HCT116 (cell line): ENCODE measurements around the gene ADGRG6. TPM values are rescaled to one million over a fixed set of nuclear protein-coding genes. Genes with fewer than 3 reads are reported as not detected.

ENCODE experiments used
- ATAC-seq: fragments of 200-7000 bp; cut with Tn5 transposase; 2 replicates; pipeline ENCODE4 v1.9.1; 2020; ENCODE audit warnings: mild to moderate bottlenecking, moderate library complexity
- BruUV-seq: library from RNA; stranded (reverse); fragments of 400-500 nt; replicated peaks from 2 replicates; lab custom pipeline; 2021; lab: Mats Ljungman, UMichigan
- CTCF ChIA-PET: fragments of 300-600 bp; sonication (Branson Sonifier 250); formaldehyde crosslinking; loops from one replicate; lab custom pipeline; 2021; ENCODE audit warnings: antibody characterized with exemption; lab: Charles Lee
- POLR2A ChIA-PET: fragments of 300-600, 350-600 bp; sonication (Branson Sonifier 250); formaldehyde crosslinking; loops from one replicate; lab custom pipeline; 2021; ENCODE audit warnings: antibody characterized with exemption; lab: Charles Lee
- RAD21 ChIA-PET, 2 experiments: fragments of 300-600 bp; sonication (Branson Sonifier 250); formaldehyde crosslinking; loops; one replicate each; lab custom pipeline; 2023; ENCODE audit warnings: low total read pairs in 2 of 2; ENCODE audit not compliant: uncharacterized antibody in 2 of 2, unreplicated experiment in 2 of 2, low non-redundant PET in 1 of 2; lab: Charles Lee
- DNase-seq: peaks from one replicate; pipeline ENCODE4 v3.0.0-alpha.2; 2010; ENCODE audit warnings: low read depth, low spot score
- H2AFZ ChIP-seq: fragments of 200-600 bp; shearing (Covaris generic), sonication (generic); 2 replicates; pipeline ENCODE4 v1.6.1; 2017; ENCODE audit warnings: low read depth, mixed run types, mixed read lengths, antibody characterized with exemption, low read length; ENCODE audit not compliant: poor library complexity, severe bottlenecking
- H3K27ac ChIP-seq: 2 replicates; pipeline ENCODE4 v1.5.1; 2012; ENCODE audit warnings: low read depth, low read length
- H3K27me3 ChIP-seq: fragments of 200-600 bp; sonication (generic); 2 replicates; pipeline ENCODE4 v1.6.1; 2016; ENCODE audit warnings: mixed run types, low read length, mixed read lengths; ENCODE audit not compliant: insufficient read depth
- H3K36me3 ChIP-seq, 2 experiments: fragments of 200-500 bp in 1 of 2; fragments of 200-600 bp in 1 of 2; sonication (Bioruptor generic) in 1 of 2; sonication (generic) in 1 of 2; 2 replicates each; pipeline versions ENCODE4 v1.5.1 to v1.6.1; 2014 to 2016; ENCODE audit warnings: low read length in 2 of 2, inconsistent platforms in 1 of 2, mixed read lengths in 1 of 2, mixed run types in 1 of 2; ENCODE audit not compliant: insufficient read depth in 2 of 2, control insufficient read depth in 1 of 2
- H3K4me1 ChIP-seq, 2 experiments: fragments of 200-600 bp in 1 of 2; sonication (generic) in 1 of 2; 2 replicates each; pipeline versions ENCODE4 v1.5.1 to v1.6.1; 2012 to 2017; ENCODE audit warnings: low read length in 2 of 2, inconsistent platforms in 1 of 2, mild to moderate bottlenecking in 1 of 2, mixed read lengths in 1 of 2, mixed run types in 1 of 2, moderate library complexity in 1 of 2; ENCODE audit not compliant: insufficient read depth in 2 of 2, control insufficient read depth in 1 of 2
- H3K4me2 ChIP-seq: fragments of 200-600 bp; sonication (generic); 2 replicates; pipeline ENCODE4 v1.6.1; 2017; ENCODE audit warnings: mixed run types, low read length, mixed read lengths
- H3K4me3 ChIP-seq, 2 experiments: fragments of 200-600 bp in 1 of 2; sonication (generic) in 1 of 2; replicated peaks in 1 of 2; 2 replicates each; pipeline ENCODE4 v1.5.1; 2011 to 2016; ENCODE audit warnings: low read length in 2 of 2, control low read depth in 1 of 2, low read depth in 1 of 2, mild to moderate bottlenecking in 1 of 2, mixed read lengths in 1 of 2, mixed run types in 1 of 2
- H3K79me2 ChIP-seq: fragments of 200-600 bp; sonication (generic); 2 replicates; pipeline ENCODE4 v1.6.1; 2017; ENCODE audit warnings: mild to moderate bottlenecking, mixed run types, low read length, moderate library complexity, mixed read lengths; ENCODE audit not compliant: insufficient read depth
- H3K9ac ChIP-seq: fragments of 200-600 bp; sonication (generic); 2 replicates; pipeline ENCODE4 v1.6.1; 2016; ENCODE audit warnings: low read length, mixed read lengths
- H3K9me2 ChIP-seq: fragments of 200-600 bp; sonication (generic), shearing (Covaris generic); 2 replicates; pipeline ENCODE4 v1.6.1; 2017; ENCODE audit warnings: mixed run types, mild to moderate bottlenecking, moderate library complexity; ENCODE audit not compliant: insufficient read depth
- H3K9me3 ChIP-seq, 2 experiments: fragments of 200-500 bp in 1 of 2; fragments of 200-600 bp in 1 of 2; sonication (Bioruptor generic) in 1 of 2; sonication (generic) in 1 of 2; 2 replicates each; pipeline ENCODE4 v1.6.1; 2014 to 2017; ENCODE audit warnings: low read length in 2 of 2, mixed read lengths in 2 of 2, inconsistent platforms in 1 of 2, low read depth in 1 of 2, mild to moderate bottlenecking in 1 of 2, mixed run types in 1 of 2, moderate library complexity in 1 of 2; ENCODE audit not compliant: control insufficient read depth in 1 of 2, insufficient read depth in 1 of 2
- H4K20me1 ChIP-seq: fragments of 200-600 bp; sonication (generic), shearing (Covaris generic); 2 replicates; pipeline ENCODE4 v1.6.1; 2017; ENCODE audit warnings: mixed run types, mild to moderate bottlenecking, moderate library complexity; ENCODE audit not compliant: insufficient read depth
- CBX3 ChIP-seq: IDR thresholded peaks from 2 replicates; pipeline ENCODE4 v1.6.1; 2012; ENCODE audit warnings: low read depth
- EGR1 ChIP-seq: IDR thresholded peaks from 2 replicates; pipeline ENCODE4 v1.6.1; 2012; ENCODE audit warnings: low read depth
- EZH2 ChIP-seq: fragments of 200-600 bp; sonication (generic); IDR thresholded peaks from 2 replicates; pipeline ENCODE4 v1.6.1; 2017; ENCODE audit warnings: antibody characterized with exemption, mixed run types
- EZH2phosphoT487 ChIP-seq: fragments of 200-600 bp; IDR thresholded peaks from 2 replicates; pipeline ENCODE4 v1.6.1; 2018; ENCODE audit warnings: antibody characterized with exemption, borderline replicate concordance
- FOSL1 ChIP-seq: IDR thresholded peaks from 2 replicates; pipeline ENCODE4 v1.6.1; 2012; ENCODE audit warnings: low read depth
- JUND ChIP-seq: IDR thresholded peaks from 2 replicates; pipeline ENCODE4 v1.6.1; 2012
- POLR2AphosphoS5 ChIP-seq: IDR thresholded peaks from 2 replicates; pipeline ENCODE4 v1.6.1; 2011; ENCODE audit warnings: mild to moderate bottlenecking, low read depth, low read length, moderate library complexity
- REST ChIP-seq: IDR thresholded peaks from 2 replicates; pipeline ENCODE4 v1.6.1; 2012; ENCODE audit warnings: low read depth
- SP1 ChIP-seq: IDR thresholded peaks from 2 replicates; pipeline ENCODE4 v1.6.1; 2012; ENCODE audit warnings: low read depth
- TCF7L2 ChIP-seq: IDR thresholded peaks from 2 replicates; pipeline ENCODE4 v1.7.0; 2011; ENCODE audit warnings: borderline replicate concordance, inconsistent platforms; ENCODE audit not compliant: insufficient read depth, insufficient read length; ENCODE audit errors: extremely low read depth
- YY1 ChIP-seq: IDR thresholded peaks from 2 replicates; pipeline ENCODE4 v1.6.1; 2011; ENCODE audit warnings: low read length, low read depth, moderate library complexity, mild to moderate bottlenecking; ENCODE audit not compliant: insufficient replicate concordance; ENCODE audit errors: extremely low read depth
- ZFX ChIP-seq: fragments of 450-650 bp; IDR thresholded peaks from 2 replicates; pipeline ENCODE4 v1.6.1; 2017
- ZNF274 ChIP-seq: fragments of 200-500 bp; sonication (Bioruptor generic); IDR thresholded peaks from 2 replicates; pipeline ENCODE4 v1.6.1; 2014; ENCODE audit warnings: mild to moderate bottlenecking, low read depth, low read length, inconsistent platforms
- intact Hi-C: fragments of 100-400 bp; cut with micrococcal nuclease; formaldehyde crosslinking; loops from 2 replicates; pipeline ENCODE4 v1.10.0; 2022
- total RNA-seq: library from RNA; stranded (reverse); gene quantifications from one replicate; pipeline ENCODE4 v1.2.1, GENCODE V29; 2021; ENCODE audit not compliant: unreplicated experiment
- TF ChIP-seq, protein P1 (sequence below), 3 experiments: fragments of 200-600 bp in 1 of 3; sonication (generic) in 1 of 3; IDR thresholded peaks in 2 of 3; conservative IDR thresholded peaks in 1 of 3; 2 replicates each; pipeline ENCODE4 v1.5.1; 2012 to 2017; ENCODE audit warnings: low read depth in 2 of 3, low read length in 2 of 3, antibody characterized with exemption in 1 of 3, borderline replicate concordance in 1 of 3, control low read depth in 1 of 3, mild to moderate bottlenecking in 1 of 3, mixed read lengths in 1 of 3, mixed run types in 1 of 3, moderate library complexity in 1 of 3; ENCODE audit not compliant: insufficient read depth in 1 of 3
- TF ChIP-seq, protein P2 (sequence below): IDR thresholded peaks from 2 replicates; pipeline ENCODE4 v1.6.1; 2011; ENCODE audit warnings: mild to moderate bottlenecking, low read length, moderate library complexity; ENCODE audit not compliant: insufficient replicate concordance; ENCODE audit errors: extremely low read depth

The ADGRG6 gene
- total RNA-seq, 1 experiment from 2014 or later = 67.9 TPM

DNA sequence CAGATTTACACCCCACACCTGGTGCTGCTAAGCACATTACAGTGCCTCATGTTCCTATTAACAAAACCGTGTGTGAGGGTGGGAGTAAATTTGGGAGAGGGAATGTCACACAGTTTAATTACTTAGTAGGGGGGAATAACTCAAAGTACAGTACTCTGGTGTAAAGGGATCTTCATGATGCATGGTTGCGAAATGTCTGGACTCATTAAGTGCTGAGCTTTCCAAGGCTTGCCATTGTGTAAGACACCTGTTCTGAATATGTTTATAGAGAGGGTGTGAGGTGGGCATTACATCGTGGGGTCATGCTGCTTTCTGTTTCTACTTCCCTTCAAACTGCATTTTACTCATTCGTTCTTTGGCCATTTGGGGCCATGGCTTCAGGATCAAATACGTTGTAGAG is 181.2 kb downstream of the ADGRG6 start:
- H3K4me1 ChIP-seq = peaks cover 0 to 7% of the 10 kb centered on the region in 2 experiments; a peak in 2 of 4 replicates
- ATAC-seq (no peak), DNase-seq (no peak)
- no peaks in the 10 kb centered on the region for H3K79me2 ChIP-seq
- BruUV-seq = no TSS peak
- H3K4me2 ChIP-seq = no peak overlapping the region
- H4K20me1 ChIP-seq = no peaks in the 10 kb centered on the region
- no peak overlapping the region for H2AFZ ChIP-seq
- TF ChIP-seq ZNF274 = no peak
- TF ChIP-seq, protein P1, sequence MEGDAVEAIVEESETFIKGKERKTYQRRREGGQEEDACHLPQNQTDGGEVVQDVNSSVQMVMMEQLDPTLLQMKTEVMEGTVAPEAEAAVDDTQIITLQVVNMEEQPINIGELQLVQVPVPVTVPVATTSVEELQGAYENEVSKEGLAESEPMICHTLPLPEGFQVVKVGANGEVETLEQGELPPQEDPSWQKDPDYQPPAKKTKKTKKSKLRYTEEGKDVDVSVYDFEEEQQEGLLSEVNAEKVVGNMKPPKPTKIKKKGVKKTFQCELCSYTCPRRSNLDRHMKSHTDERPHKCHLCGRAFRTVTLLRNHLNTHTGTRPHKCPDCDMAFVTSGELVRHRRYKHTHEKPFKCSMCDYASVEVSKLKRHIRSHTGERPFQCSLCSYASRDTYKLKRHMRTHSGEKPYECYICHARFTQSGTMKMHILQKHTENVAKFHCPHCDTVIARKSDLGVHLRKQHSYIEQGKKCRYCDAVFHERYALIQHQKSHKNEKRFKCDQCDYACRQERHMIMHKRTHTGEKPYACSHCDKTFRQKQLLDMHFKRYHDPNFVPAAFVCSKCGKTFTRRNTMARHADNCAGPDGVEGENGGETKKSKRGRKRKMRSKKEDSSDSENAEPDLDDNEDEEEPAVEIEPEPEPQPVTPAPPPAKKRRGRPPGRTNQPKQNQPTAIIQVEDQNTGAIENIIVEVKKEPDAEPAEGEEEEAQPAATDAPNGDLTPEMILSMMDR (IDR thresholded peaks at IDR 0.05 in 2 of 3, conservative IDR thresholded peaks at IDR 0.05 in 1 of 3; ENCODE audit: borderline replicate concordance in 1 of 3, insufficient read depth in 1 of 3, low read depth in 2 of 3, low read length in 2 of 3) = no peak
- TF ChIP-seq JUND = no peak
- TF ChIP-seq TCF7L2 = no peak
- TF ChIP-seq YY1 = no peak
- no peak for TF ChIP-seq ZFX
- no peak for TF ChIP-seq FOSL1
- no peak for TF ChIP-seq CBX3
- no peak for TF ChIP-seq EZH2
- no peak for TF ChIP-seq EZH2phosphoT487
- no peak for TF ChIP-seq REST
- no peak for TF ChIP-seq POLR2AphosphoS5
- TF ChIP-seq, protein P2, sequence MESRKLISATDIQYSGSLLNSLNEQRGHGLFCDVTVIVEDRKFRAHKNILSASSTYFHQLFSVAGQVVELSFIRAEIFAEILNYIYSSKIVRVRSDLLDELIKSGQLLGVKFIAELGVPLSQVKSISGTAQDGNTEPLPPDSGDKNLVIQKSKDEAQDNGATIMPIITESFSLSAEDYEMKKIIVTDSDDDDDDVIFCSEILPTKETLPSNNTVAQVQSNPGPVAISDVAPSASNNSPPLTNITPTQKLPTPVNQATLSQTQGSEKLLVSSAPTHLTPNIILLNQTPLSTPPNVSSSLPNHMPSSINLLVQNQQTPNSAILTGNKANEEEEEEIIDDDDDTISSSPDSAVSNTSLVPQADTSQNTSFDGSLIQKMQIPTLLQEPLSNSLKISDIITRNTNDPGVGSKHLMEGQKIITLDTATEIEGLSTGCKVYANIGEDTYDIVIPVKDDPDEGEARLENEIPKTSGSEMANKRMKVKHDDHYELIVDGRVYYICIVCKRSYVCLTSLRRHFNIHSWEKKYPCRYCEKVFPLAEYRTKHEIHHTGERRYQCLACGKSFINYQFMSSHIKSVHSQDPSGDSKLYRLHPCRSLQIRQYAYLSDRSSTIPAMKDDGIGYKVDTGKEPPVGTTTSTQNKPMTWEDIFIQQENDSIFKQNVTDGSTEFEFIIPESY = no peak
- no peak for TF ChIP-seq SP1
- no peak for TF ChIP-seq EGR1
- intact Hi-C loops = no loop called here
- RAD21 ChIA-PET = no interaction called here
- H3K9me2 ChIP-seq = 0 out of 2 replicates have a peak, but pooled peaks cover 3% of the 10 kb centered on the region
- POLR2A ChIA-PET = no interaction called here
- H3K9ac ChIP-seq = no peak overlapping the region
- H3K27me3 ChIP-seq = no peaks in the 10 kb centered on the region
- H3K9me3 ChIP-seq = no peaks in the 10 kb centered on the region
- no peak overlapping the region for H3K27ac ChIP-seq
- no peak overlapping the region for H3K4me3 ChIP-seq
- no peaks in the 10 kb centered on the region for H3K36me3 ChIP-seq
- CTCF ChIA-PET = interaction anchor here (1.1 kb wide), 1 partner anchor 8 kb away, joined by 4 read pairs; no protein-coding TSS in a partner anchor
